GM12875 (cell line): ENCODE data around the gene NECTIN2.

Experiments
- H3K4me3 ChIP-seq: one replicate; pipeline ENCODE4 v1.5.1; 2011; ENCODE audit warnings: low read depth, low read length, control low read depth
- CTCF ChIP-seq: IDR thresholded peaks from 2 replicates; pipeline ENCODE4 v1.5.1; 2011; ENCODE audit warnings: low read depth, mild to moderate bottlenecking, control low read depth, inconsistent platforms, low read length, moderate library complexity, borderline replicate concordance; ENCODE audit not compliant: insufficient read depth

Gene NECTIN2

GRCh38 chr19:44845612-44846454 is at the start of gene NECTIN2:
Gene NECTIN2, plus strand, starts transcription at chr19:44846297. Its CDS starts 229 bp downstream, at chr19:44846526.
- H3K4me3 ChIP-seq: peak within 1 kb of the TSS; percentile 47
- TF ChIP-seq CTCF: peak; percentile 70

- H3K4me3 ChIP-seq: no peak overlapping the region
- no peak for TF ChIP-seq CTCF
Observed at GRCh38 chr19:44796701-44797115, 49.4 kb upstream of the NECTIN2 start.

GRCh38 chr19:44799627-44800346 is 46.3 kb upstream of the NECTIN2 start:
- no peak overlapping the region for H3K4me3 ChIP-seq
- TF ChIP-seq CTCF: no peak

GRCh38 chr19:44800461-44800860 is 45.6 kb upstream of the NECTIN2 start:
- H3K4me3 ChIP-seq: no peak overlapping the region
- peak; percentile 98 for TF ChIP-seq CTCF

- no peak for TF ChIP-seq CTCF
- no peak overlapping the region for H3K4me3 ChIP-seq
Observed at GRCh38 chr19:44803442-44804428, 42.4 kb upstream of the NECTIN2 start.

GRCh38 chr19:44806291-44806690 is 39.8 kb upstream of the NECTIN2 start:
- no peak overlapping the region for H3K4me3 ChIP-seq
- no peak for TF ChIP-seq CTCF
